ENCODE measurements around the gene ROCK2. TPM values are rescaled to one million over a fixed set of nuclear protein-coding genes. Genes with fewer than 3 reads are reported as not detected.

The ROCK2 gene
- total RNA-seq, 4 donors from 2014 or later, result 51.0 to 75.9 (median 67.6) TPM

DNA sequence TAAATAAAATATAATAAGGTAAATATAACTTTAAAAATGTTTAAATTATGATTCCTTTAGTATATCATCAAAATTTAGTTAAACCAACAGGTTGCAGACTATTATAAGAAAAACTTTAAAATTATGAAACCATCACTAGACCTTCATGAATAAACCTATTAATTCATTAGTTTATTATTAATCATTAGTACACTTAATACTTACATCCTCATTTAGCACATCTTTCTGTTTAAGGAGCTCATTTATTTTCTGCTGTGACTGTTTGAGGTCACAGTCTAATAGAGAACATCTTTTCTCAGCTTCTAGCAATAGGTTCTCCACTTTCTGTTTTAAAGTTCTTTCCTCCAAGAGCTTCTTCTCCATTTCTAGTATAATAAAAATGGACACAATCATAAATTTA, 136.4 kb downstream of the ROCK2 start:
- no peak for DNase-seq
- Histone ChIP-seq H3K4me1 (peaks cover 0 to 3% (median 0%) of the 10 kb centered on the region in 4 donors), H3K9me3 (no peaks in the 10 kb centered on the region), H3K27ac (no peak overlapping the region), H3K36me3 (peaks cover 0 to 41% (median 0%) of the 10 kb centered on the region in 3 donors), H3K4me3 (no peak overlapping the region), H3K27me3 (no peaks in the 10 kb centered on the region)
- no peak for TF ChIP-seq POLR2A (IDR thresholded peaks at IDR 0.05)
- TF ChIP-seq, protein P1, sequence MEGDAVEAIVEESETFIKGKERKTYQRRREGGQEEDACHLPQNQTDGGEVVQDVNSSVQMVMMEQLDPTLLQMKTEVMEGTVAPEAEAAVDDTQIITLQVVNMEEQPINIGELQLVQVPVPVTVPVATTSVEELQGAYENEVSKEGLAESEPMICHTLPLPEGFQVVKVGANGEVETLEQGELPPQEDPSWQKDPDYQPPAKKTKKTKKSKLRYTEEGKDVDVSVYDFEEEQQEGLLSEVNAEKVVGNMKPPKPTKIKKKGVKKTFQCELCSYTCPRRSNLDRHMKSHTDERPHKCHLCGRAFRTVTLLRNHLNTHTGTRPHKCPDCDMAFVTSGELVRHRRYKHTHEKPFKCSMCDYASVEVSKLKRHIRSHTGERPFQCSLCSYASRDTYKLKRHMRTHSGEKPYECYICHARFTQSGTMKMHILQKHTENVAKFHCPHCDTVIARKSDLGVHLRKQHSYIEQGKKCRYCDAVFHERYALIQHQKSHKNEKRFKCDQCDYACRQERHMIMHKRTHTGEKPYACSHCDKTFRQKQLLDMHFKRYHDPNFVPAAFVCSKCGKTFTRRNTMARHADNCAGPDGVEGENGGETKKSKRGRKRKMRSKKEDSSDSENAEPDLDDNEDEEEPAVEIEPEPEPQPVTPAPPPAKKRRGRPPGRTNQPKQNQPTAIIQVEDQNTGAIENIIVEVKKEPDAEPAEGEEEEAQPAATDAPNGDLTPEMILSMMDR (IDR thresholded peaks at IDR 0.05), result no peak

DNA sequence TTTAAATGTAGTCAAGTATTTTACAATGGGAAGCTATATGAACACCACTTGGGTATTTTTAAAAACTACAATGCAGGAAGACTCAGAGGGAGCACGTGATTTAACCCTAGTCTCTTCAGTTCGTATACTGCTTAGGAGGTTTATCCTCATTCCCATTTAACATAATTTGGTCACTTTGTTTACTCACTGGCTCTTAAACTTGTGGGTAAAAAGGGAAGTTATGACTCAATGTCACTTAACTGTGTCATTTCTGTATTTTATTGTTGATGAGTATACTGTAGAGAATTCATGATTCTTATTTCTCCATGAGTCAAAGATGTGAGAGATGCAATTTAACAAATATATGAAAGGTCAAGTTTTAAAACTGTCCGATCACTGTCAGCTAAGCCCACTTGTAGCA, 141.0 kb downstream of the ROCK2 start:
- DNase-seq, result no peak
- TF ChIP-seq, protein P1 (IDR thresholded peaks at IDR 0.05), result no peak
- no peak for TF ChIP-seq POLR2A (IDR thresholded peaks at IDR 0.05)
- Histone ChIP-seq H3K27me3 (no peaks in the 10 kb centered on the region), H3K27ac (no peak overlapping the region), H3K36me3 (peaks cover 0 to 49% (median 0%) of the 10 kb centered on the region in 3 donors), H3K4me1 (peaks cover 0 to 3% (median 0%) of the 10 kb centered on the region in 4 donors), H3K9me3 (no peaks in the 10 kb centered on the region), H3K4me3 (no peak overlapping the region)

DNA sequence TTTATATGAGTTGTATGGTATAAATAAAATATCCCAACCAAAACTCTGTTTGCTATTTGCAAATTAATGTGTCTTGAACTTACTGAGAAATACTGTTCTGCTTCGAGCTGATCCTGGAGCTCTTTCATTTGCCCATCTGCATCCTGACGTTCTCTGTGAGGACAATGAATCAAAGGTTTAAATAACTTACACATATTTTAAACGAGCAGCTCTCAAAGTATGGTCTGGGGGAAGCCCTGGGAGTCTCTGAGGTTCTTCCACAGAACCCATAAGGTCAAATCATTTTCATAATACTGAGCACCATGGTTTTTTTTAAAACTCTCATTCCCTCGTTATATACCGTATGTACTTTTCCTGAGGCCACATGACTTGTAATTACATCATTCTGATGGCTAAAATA, 142.5 kb downstream of the ROCK2 start:
- DNase-seq, result no peak
- TF ChIP-seq, protein P1 (IDR thresholded peaks at IDR 0.05), result no peak
- no peak for TF ChIP-seq POLR2A (IDR thresholded peaks at IDR 0.05)
- peaks cover 0 to 54% (median 0%) of the 10 kb centered on the region in 3 donors for H3K36me3 ChIP-seq

DNA sequence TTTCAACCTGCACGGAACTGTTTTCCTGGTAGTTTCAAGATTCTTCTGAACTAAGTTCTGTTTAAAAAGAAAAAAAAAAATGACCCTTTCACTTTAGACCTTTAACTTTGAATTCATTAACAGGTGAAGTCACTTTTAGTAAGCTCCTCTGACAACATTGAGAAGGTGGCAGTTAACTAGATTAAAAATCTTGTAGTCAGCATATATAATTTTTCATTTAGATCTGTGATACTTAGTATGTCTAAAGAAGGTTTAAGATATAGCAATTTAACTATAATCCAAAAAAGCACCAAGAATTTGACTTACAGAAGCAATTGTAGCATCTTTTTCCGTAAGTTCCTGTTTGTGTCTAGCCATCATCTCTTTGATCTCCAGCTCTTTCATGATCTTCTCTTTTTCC, 143.8 kb downstream of the ROCK2 start:
- no peaks in the 10 kb centered on the region for H3K27me3 ChIP-seq
- no peak overlapping the region for H3K27ac ChIP-seq
- TF ChIP-seq, protein P1 (IDR thresholded peaks at IDR 0.05), result no peak
- TF ChIP-seq POLR2A (IDR thresholded peaks at IDR 0.05), result no peak
- H3K4me1 ChIP-seq, result peaks cover 0 to 3% (median 0%) of the 10 kb centered on the region in 4 donors
- H3K4me3 ChIP-seq, result no peak overlapping the region
- peaks cover 0 to 66% (median 0%) of the 10 kb centered on the region in 3 donors for H3K36me3 ChIP-seq
- no peak for DNase-seq
- no peaks in the 10 kb centered on the region for H3K9me3 ChIP-seq

More for the DNA sequence above, 142.5 kb downstream of the ROCK2 start:
- Histone ChIP-seq H3K9me3 (no peaks in the 10 kb centered on the region), H3K27ac (no peak overlapping the region), H3K4me3 (no peak overlapping the region), H3K4me1 (peaks cover 0 to 3% (median 0%) of the 10 kb centered on the region in 4 donors), H3K27me3 (no peaks in the 10 kb centered on the region)

DNA sequence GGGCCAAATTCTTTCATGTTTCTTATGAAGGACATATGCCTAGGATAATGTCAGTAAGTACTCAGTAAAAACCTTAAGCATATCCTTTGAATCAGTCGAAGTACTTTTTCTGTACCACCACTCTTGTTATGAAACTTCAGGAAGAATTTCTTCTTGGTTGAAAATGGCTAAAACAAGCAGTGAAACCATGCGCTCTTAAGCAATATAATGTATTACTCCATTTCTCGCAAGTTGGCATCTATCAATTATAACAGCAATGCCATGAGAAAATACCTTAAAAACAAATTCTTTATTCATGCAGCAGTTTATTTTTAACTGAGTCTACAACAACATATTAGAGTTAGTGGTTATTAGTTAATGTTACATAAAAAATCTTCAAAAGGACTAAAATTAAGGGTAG, 148.2 kb downstream of the ROCK2 start:
- H3K36me3 ChIP-seq, result peaks cover 0 to 87% (median 0%) of the 10 kb centered on the region in 3 donors
- H3K27me3 ChIP-seq, result no peaks in the 10 kb centered on the region
- TF ChIP-seq, protein P1 (IDR thresholded peaks at IDR 0.05), result no peak
- no peak for TF ChIP-seq POLR2A (IDR thresholded peaks at IDR 0.05)
- DNase-seq, result no peak
- no peaks in the 10 kb centered on the region for H3K4me1 ChIP-seq
- H3K4me3 ChIP-seq, result no peak overlapping the region
- no peaks in the 10 kb centered on the region for H3K9me3 ChIP-seq
- no peak overlapping the region for H3K27ac ChIP-seq

DNA sequence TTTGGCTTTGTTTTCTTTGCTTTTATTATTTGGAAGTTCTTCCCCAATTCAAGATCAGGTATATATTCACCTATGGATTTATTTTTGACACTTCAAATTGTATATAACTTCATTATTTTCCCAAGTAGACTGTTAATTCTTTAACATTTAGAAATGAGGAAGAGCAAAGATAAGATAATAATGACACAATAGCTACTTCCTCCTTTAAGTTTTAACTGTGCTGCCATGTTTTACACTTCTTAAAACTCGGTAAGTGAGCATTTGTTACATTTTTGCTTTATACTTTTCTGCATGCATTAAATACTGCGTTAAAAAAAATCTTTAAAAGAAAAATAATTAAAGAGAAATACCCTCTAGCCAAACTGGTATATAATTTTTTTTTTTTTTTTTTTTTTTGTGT, 156.7 kb downstream of the ROCK2 start:
- no peak overlapping the region for H3K27ac ChIP-seq
- no peak for TF ChIP-seq POLR2A (IDR thresholded peaks at IDR 0.05)
- TF ChIP-seq, protein P1 (IDR thresholded peaks at IDR 0.05), result no peak
- no peaks in the 10 kb centered on the region for H3K4me1 ChIP-seq
- no peak overlapping the region for H3K4me3 ChIP-seq
- DNase-seq, result no peak
- no peaks in the 10 kb centered on the region for H3K27me3 ChIP-seq
- H3K9me3 ChIP-seq, result no peaks in the 10 kb centered on the region
- H3K36me3 ChIP-seq, result peaks cover 0 to 62% (median 0%) of the 10 kb centered on the region in 3 donors

Data from Peyer's patch (tissue), 4 donors.